Kidney (tissue), 14 donors: ENCODE results near the gene ZFHX2. TPM values are rescaled to one million over a fixed set of nuclear protein-coding genes. Genes with fewer than 3 reads are reported as not detected.
"Not testable (repeated sequence)": the region's sequence is repeated elsewhere in the genome, so short reads cannot be mapped to it uniquely, and the experiment has no call there.

Source experiments
- DNase-seq, 5 donors: peaks; one replicate each; pipeline ENCODE4 v3.0.0-alpha.2; 2013 to 2020
- FAIRE-seq: peaks from 2 replicates; lab custom pipeline; 2012; peaks lifted over from hg19 to GRCh38; lab: Jason Lieb, UNC
- H3K27ac ChIP-seq, 2 donors: one replicate each; pipeline ENCODE4 v1.7.0; 2013; ENCODE audit warnings: low read depth in 2 of 2, low read length in 2 of 2, inconsistent platforms in 1 of 2
- H3K27me3 ChIP-seq: one replicate; pipeline ENCODE4 v1.7.1; 2013; ENCODE audit warnings: low read length, inconsistent platforms; ENCODE audit not compliant: control insufficient read depth, insufficient read depth
- H3K36me3 ChIP-seq, 3 donors: one replicate each; pipeline versions ENCODE4 v1.7.0 to v1.7.1; 2013; ENCODE audit warnings: low read length in 3 of 3, control low read depth in 1 of 3, inconsistent platforms in 1 of 3; ENCODE audit not compliant: insufficient read depth in 3 of 3, control insufficient read depth in 2 of 3
- H3K4me1 ChIP-seq, 3 donors: one replicate each; pipeline versions ENCODE4 v1.7.0 to v1.7.1; 2013; ENCODE audit warnings: low read length in 3 of 3, inconsistent platforms in 1 of 3, low read depth in 1 of 3; ENCODE audit not compliant: control insufficient read depth in 2 of 3, insufficient read depth in 2 of 3
- H3K4me3 ChIP-seq, 3 donors: one replicate each; pipeline versions ENCODE4 v1.7.0 to v1.8.1; 2013; ENCODE audit warnings: low read length in 3 of 3, control low read depth in 1 of 3, inconsistent platforms in 1 of 3
- H3K9ac ChIP-seq, 3 donors: one replicate each; pipeline versions ENCODE4 v1.7.0 to v1.7.1; 2013; ENCODE audit warnings: low read length in 3 of 3, control low read depth in 1 of 3, inconsistent platforms in 1 of 3
- H3K9me3 ChIP-seq, 3 donors: one replicate each; pipeline versions ENCODE4 v1.7.0 to v1.7.1; 2013; ENCODE audit warnings: low read length in 3 of 3, control low read depth in 1 of 3, inconsistent platforms in 1 of 3; ENCODE audit not compliant: control insufficient read depth in 2 of 3, insufficient read depth in 1 of 3
- CTCF ChIP-seq: IDR thresholded peaks from 3 replicates; pipeline ENCODE4 v1.5.1; 2012; ENCODE audit warnings: mild to moderate bottlenecking, moderate library complexity, borderline replicate concordance; ENCODE audit not compliant: insufficient read depth; ENCODE audit errors: extremely low read depth
- intact Hi-C: fragments of 100-400 bp; cut with DNase I; formaldehyde crosslinking; loops from one replicate; pipeline ENCODE4 v1.11.1; 2022
- polyA plus RNA-seq: library from polyadenylated mRNA; stranded (reverse); fragments of 350-450 nt; fragmentation: Illumina TruSeq; extraction: RNeasy Lipid Tissue Mini Kit (QIAGEN cat#74804); gene quantifications from one replicate; pipeline ENCODE4 v1.2.3, GENCODE V29; 2014; ENCODE audit warnings: low read depth, low replicate concordance; ENCODE audit not compliant: insufficient read depth
- total RNA-seq: library from RNA; stranded (reverse); fragmentation: NEBNext Ultra II Directional; extraction: Animal tissue kit (Norgen Biotek cat#: 25700); gene quantifications from one replicate; pipeline ENCODE4 v1.2.1, GENCODE V29; 2021
- donor health status: control.
- donor health status: control.
- donor health status: control.
- donor health status: control.
- donor health status: control.
- donor health status: DM: yes; HTN: yes; CAD: no.
- donor health status: Normal renal cell carcinoma (clear cell type).

ZFHX2 gene
- total and polyA plus RNA-seq, 2 donors from 2014 or later: 4.9 to 6.1 TPM

- DNase-seq (no peak), FAIRE-seq (no peak)
- H3K9ac ChIP-seq: no peak overlapping the region
- intact Hi-C loops: no loop called here
- H3K4me1 ChIP-seq: peaks cover 0 to 4% (median 3%) of the 10 kb centered on the region in 3 donors
- H3K4me3 ChIP-seq: no peak overlapping the region
- no peaks in the 10 kb centered on the region for H3K36me3 ChIP-seq
- no peaks in the 10 kb centered on the region for H3K9me3 ChIP-seq
- no peaks in the 10 kb centered on the region for H3K27me3 ChIP-seq
- TF ChIP-seq CTCF: no peak
- H3K27ac ChIP-seq: no peak overlapping the region
These were observed 38.6 kb upstream of the ZFHX2 start for GRCh38 chr14:23590198-23590597.

- Histone ChIP-seq H3K27ac (no peak overlapping the region), H3K4me3 (no peak overlapping the region), H3K36me3 (no peaks in the 10 kb centered on the region), H3K4me1 (peaks cover 0 to 4% (median 3%) of the 10 kb centered on the region in 3 donors), H3K27me3 (no peaks in the 10 kb centered on the region), H3K9ac (no peak overlapping the region), H3K9me3 (no peaks in the 10 kb centered on the region)
- intact Hi-C loops: no loop called here
- DNase-seq (no peak), FAIRE-seq (no peak)
- no peak for TF ChIP-seq CTCF
These were observed 38.0 kb upstream of the ZFHX2 start for GRCh38 chr14:23589606-23590005.

GRCh38 chr14:23588884-23589598 lies 37.5 kb upstream of the ZFHX2 start:
- Histone ChIP-seq H3K27me3 (no peaks in the 10 kb centered on the region), H3K4me1 (peaks cover 0 to 4% (median 3%) of the 10 kb centered on the region in 3 donors), H3K36me3 (no peaks in the 10 kb centered on the region), H3K9me3 (no peaks in the 10 kb centered on the region), H3K27ac (no peak overlapping the region), H3K4me3 (no peak overlapping the region), H3K9ac (no peak overlapping the region)
- intact Hi-C loops: no loop called here
- FAIRE-seq: no peak
- peak; percentile 80 for TF ChIP-seq CTCF
- DNase-seq: peak; percentile 92 to 96 (median 93)

- FAIRE-seq, H3K9ac ChIP-seq, H3K27ac ChIP-seq, intact Hi-C loops, H3K27me3 ChIP-seq, H3K4me1 ChIP-seq, H3K36me3 ChIP-seq, H3K9me3 ChIP-seq, DNase-seq, H3K4me3 ChIP-seq: not testable (repeated sequence)
These were observed 33.1 kb upstream of the ZFHX2 start for GRCh38 chr14:23584527-23585203.

- H3K9ac ChIP-seq, H3K36me3 ChIP-seq, H3K27me3 ChIP-seq, DNase-seq, H3K27ac ChIP-seq, H3K4me3 ChIP-seq, H3K4me1 ChIP-seq, intact Hi-C loops, H3K9me3 ChIP-seq, FAIRE-seq: not testable (repeated sequence)
These were observed 32.4 kb upstream of the ZFHX2 start for GRCh38 chr14:23583761-23584526.
